GM18861 (cell line): Measurements from ENCODE around the gene RPL37A.

ENCODE experiments used
- ATAC-seq: cut with Tn5 transposase; IDR thresholded peaks from one replicate; pipeline ENCODE4 v1.9.1; 2021; ENCODE audit not compliant: unreplicated experiment

The RPL37A gene

DNA sequence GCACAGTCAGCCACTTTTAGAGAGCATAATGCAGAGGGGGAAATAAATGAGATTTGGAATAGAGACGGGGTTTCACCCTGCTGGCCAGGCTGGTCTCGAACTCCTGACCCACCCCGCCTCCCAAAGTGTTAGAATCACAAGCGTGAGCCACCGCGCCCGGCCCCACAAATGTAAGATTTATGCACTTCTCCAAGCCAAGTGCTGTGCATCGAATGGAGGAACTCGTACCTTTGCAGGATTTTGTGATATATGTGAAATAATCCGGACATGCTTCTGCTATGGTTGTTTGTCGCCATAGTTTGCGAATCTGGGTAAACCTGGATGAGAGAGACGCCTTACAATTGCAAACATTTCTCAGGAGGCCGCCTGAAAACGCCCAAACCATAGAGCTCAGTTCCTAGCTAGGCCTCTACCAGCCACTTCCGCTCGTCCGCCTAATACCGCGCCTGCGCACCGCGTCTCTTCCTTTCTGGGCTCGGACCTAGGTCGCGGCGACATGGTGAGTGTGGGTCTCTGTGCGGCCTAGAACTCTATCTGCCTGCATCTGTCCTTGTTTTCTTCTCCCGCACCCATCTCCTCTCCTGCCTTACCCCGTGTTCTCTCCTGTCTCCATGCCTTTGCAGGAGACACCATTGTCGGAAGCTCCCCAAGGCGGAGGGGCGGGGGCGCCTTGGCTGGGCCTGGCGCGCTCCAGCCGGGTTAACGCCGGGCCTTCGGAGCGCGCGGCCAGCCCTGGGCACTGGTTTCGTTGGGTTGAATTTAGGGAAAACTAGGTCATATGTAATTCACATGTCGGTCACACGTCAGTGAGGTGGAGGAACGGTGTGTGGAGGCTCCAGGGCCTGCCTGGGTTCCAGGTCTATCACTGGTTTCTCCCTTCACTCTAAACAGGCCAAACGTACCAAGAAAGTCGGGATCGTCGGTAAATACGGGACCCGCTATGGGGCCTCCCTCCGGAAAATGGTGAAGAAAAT, at the start of gene RPL37A:
RPL37A (plus strand) TSS at position 466 of the 974 bp plus-strand sequence; CDS start at position 497, 31 bp downstream.
- ATAC-seq = peak; percentile 85

DNA sequence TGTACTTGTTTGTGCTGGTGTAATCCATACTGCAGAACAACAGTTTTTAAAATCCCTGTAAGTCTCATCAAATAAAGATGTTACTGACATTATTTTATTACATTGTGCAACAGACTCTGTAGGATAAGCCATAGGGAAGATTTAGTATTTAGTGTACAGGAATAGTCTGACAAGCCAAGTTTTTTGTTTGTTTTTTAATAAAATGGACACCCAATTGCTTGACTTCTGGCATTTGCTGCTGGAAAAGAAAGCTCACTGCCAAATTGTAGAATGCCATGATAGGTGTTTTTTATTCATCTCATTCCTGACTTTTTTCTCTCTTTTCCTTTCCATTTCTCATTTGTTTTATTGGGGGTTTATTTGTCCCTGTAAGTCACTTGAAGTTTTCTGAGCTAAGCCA, 48.3 kb upstream of the RPL37A start:
- no peak for ATAC-seq

DNA sequence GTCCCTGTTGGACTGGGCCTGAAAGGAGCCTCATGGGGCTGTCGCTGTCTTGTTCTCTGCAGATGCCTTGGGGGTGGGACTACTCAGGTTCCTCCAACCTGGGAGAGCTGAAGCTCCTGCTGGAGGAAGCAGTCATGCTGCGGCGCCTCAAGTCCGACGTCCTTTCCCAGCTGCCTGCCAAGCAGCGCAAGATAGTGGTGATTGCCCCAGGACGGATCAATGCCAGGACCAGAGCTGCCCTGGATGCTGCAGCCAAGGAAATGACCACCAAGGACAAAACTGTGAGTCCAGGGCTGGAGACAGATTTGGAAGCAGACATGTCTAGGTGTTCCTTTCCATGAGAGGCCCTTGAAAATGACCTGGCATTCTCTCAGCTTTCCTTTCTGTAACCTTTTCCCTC, 47.9 kb upstream of the RPL37A start:
- ATAC-seq = no peak

DNA sequence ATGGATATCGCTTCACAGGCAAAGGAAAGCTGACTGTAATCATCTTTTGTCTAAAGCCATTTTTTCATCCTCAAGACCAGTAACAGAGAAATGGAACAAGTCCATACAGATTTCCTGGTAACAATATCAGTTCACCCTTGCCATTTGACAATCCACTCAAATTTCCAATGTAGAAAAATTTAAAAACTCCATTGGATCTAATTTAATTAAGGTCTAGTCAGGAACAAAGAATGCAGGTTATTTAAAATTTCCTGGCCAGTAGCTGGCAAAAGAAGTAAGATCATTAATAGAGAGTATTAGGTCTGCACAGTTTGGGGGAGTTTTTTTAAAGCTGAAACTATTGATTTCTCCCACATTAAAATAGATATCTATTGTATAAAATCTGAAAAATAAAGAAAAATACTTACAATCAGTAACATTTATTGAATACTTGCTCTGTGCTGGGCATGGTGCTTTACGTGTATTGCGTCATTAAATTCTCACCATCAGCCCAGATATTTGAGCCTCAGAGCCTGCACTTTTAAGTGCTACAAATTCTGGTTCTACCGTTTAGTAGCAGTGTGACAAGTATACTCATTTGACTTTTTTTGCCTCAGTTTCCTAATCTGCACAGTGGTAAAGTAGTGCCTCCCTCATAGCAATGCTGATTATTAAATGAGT, 44.6 kb upstream of the RPL37A start:
- ATAC-seq = no peak

DNA sequence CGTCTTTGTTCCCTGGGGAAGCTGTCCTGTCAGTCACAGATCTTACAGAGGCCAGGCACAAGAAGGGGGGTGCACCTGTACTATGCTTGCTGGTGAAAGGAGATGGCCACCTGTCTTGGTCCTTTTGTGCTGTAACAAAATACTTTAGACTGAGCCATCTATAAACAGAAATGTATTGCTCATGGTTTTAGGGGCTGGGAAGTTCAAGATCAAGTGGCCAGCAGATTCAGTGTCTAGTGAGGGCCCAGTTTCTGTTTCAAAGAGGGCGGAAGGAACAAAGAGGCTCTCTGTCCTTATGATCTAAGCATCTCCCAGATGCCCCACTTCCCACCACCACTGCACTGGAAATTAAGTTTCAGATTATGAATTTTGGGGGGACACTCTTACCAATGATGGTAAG, 35.5 kb upstream of the RPL37A start:
- no peak for ATAC-seq

DNA sequence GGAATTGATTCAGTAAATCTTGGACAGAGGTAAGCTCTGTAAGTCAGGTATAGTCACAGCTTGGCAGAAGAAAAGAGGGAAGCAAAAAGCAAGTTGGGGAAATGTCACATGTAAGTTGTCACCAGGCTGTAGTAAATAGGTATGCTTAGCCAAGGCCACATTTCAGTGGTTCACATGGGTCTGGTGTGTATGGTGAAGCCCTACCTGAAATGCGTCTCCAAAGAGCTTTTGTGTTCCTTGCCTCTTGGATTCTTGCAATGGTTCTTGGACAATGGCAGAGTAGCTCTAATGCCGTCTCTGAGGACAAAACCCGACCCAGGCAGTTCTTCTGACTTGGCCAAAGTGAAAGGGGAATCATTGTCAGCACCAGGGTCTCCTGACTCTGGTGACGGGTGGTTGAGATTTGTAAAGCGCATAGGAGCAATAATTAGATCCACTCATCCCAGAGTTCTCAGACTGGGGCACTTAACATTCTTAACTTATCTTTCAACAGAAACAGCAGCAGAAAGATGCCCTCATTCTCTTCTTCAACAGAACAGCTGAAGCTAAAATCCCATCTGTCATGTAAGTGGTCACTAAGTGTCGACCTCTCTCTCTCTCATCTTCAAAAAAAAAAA, 34.4 kb upstream of the RPL37A start:
- no peak for ATAC-seq

DNA sequence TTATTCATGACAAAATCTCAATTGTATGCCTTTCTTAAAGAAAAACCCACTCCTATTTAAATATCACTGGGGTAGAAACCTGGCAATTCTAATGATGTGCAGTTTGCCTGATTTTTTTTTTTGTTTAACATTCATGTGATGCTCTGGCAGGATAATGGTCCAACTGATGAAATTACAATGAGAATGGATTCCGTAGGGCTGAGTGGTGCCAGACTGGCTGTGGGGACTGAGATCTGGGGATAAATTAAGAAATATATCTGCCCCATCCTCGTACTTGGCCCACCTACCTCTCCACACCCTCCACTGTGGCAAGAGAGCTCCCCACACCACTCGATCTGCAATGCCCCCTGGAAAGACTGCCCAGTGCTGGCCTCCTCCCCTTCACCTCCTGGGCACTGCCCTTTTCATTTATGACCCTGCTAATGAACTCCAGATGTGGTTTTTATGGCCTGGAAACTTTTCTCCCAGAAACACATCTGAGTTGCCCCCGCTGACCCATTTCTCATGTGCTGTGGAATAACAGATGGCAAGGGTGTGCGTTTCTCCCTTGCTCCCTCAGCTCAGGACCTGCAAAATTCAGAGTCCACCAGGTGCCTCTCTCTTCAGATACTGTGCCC, 33.0 kb upstream of the RPL37A start:
- ATAC-seq = no peak

DNA sequence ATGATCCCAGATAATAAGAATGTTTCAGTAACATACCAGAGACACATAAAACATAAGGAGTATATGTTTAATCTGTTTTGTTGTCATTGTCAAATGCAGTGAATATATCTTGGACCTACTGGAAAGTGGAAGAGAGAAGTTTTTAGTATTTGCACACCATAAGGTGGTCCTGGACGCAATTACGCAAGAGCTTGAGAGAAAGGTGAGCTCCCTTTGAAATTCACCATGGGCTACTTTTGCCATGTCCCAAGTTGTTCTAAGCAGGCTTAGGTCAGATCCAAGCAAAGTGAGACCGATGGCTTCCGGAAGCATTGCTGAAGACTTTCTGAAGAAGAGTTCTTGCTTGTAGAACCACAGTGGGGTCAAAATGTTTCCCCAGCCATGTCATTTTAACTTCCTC, 30.8 kb upstream of the RPL37A start:
- ATAC-seq = no peak

DNA sequence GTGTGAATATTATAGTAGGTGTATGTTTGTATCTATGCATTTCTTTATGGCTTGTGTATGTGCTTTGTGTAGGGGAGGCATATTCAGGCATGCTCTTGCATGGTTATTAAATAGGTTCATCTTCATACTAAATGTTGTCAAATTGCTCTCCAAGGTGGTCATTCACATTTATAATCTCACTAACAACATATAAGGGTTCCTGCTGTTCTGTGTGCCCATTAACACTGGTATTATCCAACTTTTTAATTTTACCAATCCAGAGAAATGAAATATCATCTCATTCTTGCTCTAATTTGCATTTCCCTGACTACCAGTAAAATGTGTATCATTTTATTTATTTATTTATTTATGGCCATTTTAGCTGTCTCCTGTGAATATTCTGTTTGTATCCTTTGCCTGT, 29.0 kb upstream of the RPL37A start:
- ATAC-seq = no peak

DNA sequence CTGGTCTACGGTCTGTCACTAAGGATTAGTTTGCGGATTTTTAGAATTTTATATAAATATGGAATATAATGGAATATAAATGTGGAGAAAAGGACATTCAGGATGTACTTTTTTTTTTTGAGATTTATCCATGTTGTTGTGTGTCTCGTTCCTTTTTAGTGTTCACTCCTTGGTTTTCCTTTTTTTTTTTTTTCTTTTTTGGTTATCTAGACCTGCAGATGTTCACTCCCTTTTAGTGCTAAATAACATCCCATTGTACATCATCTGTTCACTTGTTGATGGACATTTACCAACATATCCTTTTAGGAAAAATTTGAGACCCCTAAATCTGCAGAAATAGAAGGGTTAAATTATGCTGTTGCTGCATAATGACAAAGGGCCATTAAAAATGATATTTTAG, 25.5 kb upstream of the RPL37A start:
- no peak for ATAC-seq

DNA sequence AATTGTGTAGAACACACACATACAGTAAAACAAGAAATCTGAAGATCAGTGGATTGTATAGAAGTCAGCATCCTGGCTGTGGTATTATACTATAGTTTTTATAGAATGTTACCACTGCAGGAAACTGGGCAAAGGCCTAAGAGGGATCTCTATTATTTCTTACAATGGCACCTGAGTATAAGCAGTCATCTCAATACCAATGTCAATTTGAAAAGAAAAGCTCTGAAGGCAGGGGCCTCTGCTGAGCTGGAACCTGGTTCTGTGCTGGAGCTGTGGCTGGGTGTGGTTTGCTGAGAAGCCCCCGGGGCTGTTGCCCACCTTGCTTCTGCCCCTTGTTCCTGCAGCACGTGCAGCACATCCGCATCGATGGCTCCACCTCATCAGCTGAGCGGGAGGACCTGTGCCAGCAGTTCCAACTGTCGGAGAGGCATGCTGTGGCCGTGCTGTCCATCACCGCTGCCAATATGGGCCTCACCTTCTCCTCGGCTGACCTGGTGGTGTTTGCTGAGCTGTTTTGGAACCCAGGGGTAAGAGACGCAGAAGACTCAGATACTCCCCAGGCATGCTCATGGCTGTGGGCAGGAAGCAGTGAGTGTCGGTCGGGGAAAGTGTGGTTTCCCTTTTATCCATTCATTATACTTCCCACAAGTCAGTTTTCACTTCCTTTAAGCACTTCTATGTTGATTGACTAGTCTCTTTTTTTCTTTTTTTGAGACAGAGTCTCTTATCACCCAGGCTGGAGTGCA, 23.5 kb upstream of the RPL37A start:
- ATAC-seq = peak; percentile 82

DNA sequence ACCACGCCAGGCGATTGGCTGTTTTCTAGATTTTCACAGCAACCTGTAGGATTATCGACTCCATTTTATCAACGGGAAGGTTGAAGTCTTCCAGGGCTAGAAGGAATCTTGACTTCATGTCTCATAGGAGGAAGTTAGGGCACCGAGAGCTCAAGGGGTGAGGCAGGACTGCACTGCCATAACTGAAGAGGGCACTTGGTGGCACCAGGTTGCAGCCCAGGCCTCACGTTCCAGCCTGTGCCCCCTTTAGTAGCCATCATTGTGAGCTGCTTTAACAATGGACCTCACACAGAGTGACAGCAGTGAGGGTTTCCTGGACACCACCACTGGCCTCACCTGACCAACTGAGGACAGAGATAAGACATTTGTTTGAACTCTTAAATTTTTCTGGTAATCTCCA, 22.9 kb upstream of the RPL37A start:
- ATAC-seq = no peak

DNA sequence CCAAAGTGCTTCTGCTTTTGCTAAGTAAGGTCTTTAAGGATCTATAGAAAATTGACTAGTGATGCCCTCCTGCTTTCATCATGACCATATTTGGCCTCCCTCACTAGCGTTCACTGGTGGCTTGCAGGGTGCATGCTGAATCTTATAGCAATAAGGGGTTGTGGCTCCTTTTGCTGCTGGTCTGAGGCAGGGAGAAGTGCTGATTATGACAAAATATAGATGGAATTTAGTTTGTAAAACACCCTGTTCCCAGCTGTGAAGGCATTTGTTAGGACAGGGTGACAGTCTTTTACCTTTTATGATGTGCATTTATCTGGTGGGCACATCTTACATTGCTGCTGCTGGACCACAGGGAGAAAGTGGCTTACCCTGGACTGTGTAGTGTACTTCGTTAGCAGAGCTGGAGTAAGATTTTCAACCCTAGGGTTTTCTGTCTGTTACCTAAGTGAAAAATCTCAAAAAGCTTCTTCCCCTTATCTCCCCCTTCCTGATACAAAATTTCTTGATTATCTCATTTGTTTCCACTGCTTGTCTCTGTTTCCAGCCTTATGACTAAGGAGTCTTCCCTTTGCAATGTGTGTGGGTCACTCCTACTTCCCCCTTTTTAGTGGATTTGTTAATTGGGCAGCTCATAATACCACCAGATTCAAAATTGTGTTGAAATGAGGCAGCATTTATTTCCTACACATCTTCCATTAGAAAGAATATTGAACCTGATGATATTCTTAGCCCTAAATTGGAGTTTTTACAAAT, 21.2 kb upstream of the RPL37A start:
- no peak for ATAC-seq

DNA sequence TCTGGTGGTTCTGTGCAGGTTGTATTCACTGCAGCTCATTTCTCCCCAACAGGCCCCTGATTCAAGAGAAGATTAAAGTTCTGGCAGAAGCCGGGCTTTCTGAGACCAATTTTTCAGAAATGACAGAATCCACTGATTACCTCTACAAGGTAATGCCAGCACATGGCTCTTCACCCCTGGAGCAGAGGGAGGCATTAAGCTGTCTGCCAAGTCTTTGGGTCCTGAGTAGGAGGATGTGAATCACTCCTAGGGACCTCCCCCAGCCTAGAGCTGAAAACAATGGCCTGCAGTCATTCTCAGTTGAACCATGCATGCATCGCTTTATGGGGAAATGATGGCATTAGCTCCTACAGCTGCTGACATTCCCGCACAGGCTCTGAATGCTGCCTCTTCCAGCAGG, 20.5 kb upstream of the RPL37A start:
- no peak for ATAC-seq

DNA sequence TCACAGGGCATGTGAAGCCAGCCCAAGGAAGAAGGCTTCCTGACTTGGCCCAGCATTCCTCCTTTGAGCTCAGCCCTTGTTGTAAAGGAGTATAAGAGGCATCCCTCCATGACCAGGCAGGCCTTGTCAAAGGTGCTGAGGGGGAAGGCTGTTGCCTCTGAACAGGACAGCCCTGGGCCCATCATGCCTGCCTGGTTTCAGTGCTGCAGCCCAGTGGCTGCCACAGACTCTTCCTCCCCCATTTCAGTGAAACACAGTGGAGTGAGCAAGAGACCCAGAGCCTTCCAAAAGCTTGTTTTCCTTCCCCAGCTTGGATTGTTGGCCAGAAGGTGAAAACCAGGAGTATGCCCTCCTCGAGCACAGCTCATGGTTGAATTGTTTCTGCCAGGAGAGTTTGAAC, 19.9 kb upstream of the RPL37A start:
- ATAC-seq = no peak

DNA sequence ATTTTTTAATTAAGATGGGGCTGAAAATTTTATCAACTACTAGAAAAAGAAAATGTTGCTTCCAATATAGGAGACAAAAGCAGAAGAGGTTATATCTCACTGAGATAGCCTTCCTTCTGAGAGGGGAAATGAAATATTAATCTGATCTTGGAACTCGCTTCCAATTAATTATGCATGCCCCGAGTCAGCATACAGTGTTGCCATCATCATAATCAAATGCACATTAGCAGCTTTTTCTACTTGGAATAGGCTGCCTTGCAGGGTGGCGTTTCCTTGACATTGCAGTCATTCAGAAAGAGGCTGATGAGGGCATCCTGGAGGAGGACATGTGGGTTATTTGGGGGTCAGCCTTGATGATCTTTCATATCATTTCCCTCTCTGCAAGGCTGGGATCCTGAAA, 18.4 kb upstream of the RPL37A start:
- ATAC-seq = no peak

DNA sequence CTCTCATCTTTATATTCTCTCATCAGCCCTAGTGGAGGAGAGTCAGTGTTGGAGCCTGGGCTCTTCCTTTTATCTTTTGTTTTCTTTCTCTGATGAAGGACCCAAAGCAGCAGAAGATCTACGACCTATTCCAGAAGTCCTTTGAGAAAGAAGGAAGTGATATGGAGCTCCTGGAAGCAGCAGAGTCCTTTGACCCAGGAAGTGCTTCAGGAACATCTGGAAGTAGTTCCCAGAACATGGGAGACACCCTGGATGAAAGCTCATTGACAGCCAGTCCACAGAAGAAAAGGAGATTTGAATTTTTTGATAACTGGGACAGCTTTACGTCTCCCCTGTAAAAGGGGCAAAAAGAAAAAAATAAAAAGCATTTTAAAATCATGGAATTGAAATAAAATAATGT, 16.0 kb upstream of the RPL37A start:
- ATAC-seq = no peak

DNA sequence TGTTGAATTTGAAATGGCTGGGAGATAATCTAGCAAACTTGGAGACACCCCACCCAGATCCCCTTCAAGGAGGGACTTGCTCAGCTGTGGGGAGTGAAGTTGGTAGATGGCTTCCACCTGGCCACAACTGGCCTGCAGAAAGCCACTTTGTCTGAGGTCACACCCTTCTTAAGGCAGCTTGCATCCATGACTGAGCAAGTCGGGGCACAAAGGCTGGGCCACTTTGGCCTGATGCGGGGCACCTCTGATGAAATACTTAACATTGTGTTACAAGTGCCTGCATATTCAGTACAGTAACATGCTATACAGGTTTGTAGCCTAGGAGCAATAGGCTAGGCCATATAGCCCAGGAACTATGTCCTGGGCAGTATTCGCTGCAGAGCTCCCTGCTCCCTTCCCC, 13.4 kb upstream of the RPL37A start:
- no peak for ATAC-seq

DNA sequence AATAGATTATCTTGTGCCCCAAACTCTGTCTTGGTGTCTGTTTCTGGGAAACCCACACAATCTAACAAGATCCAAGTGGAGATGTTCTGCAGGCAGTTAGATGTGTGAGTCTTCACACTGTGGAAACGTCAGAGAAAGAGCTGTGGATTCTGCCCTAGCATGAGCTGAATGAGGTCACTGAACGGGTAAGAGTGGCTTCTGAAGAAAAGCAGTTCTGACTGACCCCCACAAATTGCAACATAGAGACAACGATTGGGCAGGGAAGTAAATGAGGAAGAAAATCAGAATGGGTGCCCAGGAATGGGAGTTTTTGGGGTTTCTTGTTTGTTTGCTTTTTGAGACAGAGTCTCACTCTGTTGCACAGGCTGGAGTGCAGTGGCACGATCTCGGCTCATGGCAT, 12.9 kb upstream of the RPL37A start:
- no peak for ATAC-seq

DNA sequence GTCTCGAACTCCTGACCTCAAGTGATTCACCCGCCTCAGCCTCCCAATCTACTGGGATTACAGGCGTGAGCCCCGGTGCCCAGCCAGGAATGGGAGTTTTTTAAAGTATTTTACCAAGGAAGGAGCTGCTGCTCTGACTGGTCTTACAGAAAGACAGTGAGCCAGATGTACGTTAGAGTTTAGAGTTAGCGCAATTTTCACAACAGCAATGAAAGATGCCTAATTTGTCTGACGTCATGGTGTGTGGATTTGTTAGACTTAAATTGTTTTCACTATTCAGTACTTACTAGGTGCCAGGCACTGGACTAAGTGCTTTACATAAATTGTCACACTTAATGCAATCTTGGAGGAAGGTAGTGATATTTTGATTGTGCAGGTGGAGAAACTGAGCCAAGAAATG, 12.4 kb upstream of the RPL37A start:
- ATAC-seq = no peak
